HG03575 (cell line): ENCODE measurements around the gene UNC5B.

ENCODE experiments used
- ATAC-seq: cut with Tn5 transposase; IDR thresholded peaks from one replicate; pipeline ENCODE4 v1.9.1; 2021; ENCODE audit not compliant: unreplicated experiment, insufficient number of reproducible peaks, low FRiP score; ENCODE audit errors: extremely low read depth

The UNC5B gene

DNA sequence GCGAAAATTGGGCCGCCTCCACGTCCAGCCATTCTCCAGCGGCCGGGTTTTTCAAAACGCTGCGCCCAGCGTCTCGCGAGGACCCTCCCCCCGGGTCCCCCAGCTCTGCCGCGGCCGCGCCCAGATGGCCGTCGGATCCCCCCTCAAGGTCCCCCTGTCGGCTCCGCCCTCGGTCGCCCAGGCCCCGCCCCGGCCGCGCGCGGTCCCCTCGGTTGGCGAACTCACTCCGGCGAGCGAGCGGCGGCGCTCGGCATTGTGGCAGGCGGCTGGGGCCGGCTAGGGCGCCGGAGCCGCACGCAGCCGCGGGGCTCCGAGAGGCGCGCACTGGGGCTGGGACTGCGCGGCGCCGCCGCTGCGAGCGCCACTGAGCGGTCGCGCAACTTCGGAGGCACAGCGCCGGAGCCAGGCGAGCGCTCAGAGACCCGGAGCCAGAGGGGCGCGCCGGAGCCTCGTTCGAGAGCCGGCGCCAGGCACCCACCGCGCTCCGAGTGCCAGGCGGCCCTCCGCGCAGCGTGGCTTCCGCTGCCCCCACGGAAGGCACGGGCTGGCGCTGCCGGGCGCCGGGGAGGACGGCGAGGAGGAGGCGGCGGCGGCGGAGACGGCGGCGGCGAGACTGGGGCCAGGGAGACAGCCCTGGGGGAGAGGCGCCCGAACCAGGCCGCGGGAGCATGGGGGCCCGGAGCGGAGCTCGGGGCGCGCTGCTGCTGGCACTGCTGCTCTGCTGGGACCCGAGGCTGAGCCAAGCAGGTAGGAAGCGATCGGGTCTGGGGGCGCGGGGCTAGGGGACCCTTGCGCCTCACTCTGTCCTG, at the start of gene UNC5B:
Gene UNC5B (plus strand): TSS at position 253 of the 809 bp plus-strand sequence. CDS start 416 bp downstream, at position 669.
- ATAC-seq: no peak

DNA sequence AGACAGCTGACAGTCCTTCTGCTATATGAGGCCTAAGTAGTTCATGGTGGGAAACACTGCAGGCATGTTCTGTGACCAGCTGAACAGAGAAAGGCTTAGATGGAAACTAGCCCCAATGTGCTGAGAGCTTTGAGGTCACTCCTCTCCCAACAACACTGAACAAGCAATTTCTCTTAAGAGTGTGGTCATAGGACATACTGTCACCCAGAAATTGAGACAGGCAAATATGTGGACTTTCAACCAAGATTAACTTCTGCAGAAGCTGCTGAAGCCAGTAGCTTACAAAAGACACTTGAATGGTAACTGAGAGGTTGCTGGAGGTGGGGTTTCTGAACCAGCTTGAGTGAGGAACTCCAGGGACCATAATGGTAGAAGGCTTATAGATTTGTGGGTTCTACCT, 38.9 kb upstream of the UNC5B start:
- ATAC-seq: no peak

DNA sequence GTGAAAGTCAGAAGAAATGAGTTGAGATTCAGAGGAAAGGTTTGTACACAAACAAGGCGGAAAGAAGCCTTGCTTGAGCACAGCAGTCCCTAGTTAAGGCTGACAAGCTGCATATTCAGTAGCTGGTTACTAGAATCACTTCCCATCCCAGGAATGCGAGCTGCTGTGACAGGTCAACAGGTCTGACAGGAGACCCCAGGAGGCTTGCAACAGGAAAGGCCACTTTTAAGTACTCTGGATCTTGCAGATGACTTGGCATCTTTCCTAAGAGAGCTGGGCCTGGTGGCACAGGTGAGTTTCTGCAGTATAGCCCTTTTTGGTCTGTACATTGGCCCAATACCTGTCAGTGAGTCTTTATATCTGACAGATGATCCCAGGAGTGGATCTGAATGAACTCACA, 35.7 kb upstream of the UNC5B start:
- ATAC-seq: no peak

DNA sequence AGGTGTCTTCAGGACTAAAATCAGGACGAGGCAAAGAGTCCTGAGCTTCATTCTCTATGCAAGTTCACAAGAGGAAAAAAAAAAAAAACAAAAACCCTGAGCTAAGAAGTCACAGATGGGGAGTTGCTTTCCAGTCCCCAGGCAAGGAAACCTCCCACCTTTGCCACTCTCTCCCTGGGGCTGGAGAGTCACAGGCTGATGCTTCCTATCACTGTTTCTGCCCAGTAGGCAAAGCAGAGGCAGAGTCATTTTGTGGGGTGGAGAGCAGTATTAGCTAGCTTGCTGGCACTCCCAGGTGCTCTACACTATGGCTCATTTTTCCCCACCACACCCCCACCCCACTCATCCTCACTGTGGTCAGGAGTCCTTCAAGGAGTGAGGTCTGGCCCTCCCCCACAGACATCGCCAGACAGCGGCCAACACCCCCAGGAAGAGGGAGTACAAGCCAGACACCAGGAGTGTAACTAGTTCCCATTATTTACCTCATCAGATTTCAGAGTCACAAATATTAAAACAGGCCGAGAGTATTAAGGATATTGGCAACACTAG, 34.6 kb upstream of the UNC5B start:
- ATAC-seq: no peak

DNA sequence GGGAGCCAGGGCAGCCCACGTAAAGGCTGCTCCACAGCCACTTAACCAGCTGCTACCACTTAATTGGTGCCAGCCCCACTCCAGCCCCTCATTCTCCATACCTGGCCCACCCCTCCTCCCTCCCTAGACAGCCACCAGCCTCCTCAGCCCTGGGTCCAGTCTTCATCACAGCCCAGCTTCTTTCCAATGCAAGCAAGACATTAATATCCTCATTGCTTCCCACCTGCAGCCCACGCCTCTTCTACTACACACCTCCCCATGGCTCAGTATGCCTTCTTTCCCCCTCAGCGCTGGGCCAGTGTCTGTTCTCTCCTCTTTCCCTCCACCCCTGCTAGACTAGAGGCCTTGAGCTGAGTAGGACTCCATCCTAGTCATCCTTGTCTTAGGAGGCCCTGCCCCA, 33.5 kb upstream of the UNC5B start:
- no peak for ATAC-seq

DNA sequence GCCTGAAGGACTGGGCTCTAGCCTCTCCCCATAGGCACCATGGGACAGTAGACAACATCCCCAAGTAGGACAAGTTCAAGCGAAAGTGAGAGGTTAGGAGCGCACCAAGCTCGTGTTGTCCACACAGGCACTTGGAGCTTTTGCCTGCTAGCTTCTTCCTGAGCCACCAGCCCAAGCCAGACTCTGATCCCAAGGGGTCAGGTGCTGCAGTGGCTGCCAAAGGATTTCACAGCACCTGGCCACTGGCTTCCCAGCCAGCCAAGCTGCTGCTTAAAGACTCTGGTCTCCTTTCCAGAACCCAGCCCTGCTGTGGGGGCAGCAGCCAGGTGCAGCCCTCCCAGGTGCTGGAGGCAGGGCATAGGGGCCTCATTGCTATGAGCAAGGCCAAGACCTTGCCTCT, 33.0 kb upstream of the UNC5B start:
- no peak for ATAC-seq

DNA sequence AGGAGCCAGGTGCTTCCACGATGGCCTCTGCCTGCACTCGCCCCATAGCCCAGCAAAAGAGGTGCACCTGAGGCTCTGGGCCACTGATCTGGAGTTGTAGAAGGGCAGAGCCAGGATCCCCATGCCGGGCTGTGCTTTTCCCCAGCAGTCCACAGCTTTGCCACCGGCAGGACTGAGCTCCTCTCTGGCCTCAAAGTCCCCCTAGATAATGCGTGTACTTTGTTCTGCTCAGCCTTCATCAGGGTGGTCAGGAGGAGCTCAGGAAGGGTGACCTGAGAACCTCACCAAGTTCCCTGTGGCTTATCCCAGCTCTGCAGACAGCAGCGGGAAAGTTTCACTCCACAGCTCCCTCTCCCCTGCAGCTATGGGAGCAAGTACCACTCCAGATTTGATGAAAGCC, 27.9 kb upstream of the UNC5B start:
- no peak for ATAC-seq

DNA sequence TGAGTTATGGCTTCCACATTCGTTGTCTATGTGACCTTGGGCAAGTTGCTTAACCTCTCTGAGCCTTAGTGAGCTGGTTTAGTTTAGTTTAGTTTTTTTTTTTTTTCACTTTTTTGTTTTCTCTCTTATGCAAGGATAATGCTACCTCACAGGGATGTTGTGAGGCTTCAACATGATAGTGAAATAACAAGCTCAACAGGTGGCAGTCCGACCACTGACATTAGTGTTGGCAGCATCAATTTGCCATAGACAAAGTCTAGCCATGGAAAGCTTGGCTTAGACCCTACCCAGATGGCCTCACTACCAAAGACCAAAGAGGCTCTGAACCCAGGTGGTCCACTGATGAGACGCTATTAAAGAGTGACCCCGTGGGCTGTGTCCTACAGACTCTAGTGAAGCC, 27.2 kb upstream of the UNC5B start:
- ATAC-seq: no peak

DNA sequence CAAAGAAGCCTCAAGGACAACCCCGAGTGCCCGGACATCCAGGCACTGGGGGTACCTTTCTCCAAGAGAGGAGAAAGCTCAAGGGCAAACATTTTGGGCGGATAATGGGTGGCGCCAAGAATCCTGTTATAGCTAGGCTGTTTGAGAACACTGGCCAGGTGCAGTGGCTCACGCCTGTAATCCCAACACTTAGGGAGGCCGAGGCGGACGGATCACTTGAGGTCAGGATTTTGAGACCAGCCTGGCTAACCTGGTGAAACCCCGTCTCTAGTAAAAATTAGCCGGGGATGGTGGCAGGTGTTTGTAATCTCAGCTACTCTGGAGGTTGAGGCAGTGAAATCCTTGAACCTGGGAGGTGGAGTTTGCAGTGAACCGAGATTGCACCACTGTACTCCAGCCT, 25.2 kb upstream of the UNC5B start:
- no peak for ATAC-seq

DNA sequence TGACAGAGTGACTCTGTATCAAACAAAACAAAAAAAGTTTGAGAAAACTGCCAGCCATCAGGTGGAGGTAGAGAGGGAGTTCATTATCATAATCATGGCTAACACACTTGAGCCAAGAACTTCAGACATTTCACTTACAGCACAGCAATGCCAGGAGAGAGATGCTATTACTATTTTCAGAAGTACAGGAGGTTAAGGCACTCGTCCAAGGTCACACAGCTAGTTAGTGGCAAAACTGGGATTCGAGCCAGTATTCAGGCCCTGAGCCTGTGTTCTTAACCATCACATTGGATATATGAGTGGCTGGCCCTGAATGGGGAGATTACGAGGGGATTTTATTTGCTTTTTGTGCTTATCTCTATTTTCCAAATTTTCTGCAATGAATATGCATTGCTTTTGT, 24.8 kb upstream of the UNC5B start:
- ATAC-seq: no peak

DNA sequence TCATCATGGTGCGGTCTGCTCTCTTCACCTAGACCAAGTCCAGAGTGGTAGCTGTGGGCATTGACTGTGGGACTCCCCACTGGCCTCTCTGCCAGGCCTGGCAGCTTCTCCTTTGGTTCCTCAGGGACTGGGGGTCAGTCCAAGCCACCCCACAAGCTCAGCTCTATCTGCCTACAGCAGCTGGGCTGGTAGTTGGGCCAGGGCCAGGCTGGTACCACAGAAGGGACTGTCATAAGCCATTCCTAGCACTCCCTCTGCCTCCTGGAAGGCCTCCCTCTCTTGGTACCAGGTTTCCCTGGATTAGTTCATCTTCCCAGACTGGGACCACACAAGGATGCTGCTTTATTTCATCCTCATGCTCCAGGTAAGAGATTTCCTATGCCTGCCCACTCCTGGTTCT, 24.2 kb upstream of the UNC5B start:
- no peak for ATAC-seq

DNA sequence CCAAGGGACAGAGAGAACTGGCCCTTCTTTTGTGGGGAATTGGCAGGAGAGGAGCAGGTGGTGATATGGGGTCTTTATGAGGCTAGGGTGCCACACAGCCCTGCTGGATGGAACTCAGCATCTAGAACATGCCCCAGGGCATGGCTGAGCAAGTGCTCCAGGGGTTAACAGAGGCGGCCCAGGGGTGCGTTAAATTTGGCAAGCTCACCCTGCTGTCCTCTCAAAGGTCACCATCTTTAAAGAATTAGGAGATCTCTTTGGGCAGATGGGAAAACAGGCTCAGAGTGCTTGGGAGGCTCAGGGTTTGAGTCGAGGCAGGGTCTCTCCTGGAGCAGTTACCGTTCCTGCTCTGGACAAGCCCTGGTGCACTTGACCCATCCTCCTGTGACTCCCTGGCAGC, 21.4 kb upstream of the UNC5B start:
- ATAC-seq: no peak

DNA sequence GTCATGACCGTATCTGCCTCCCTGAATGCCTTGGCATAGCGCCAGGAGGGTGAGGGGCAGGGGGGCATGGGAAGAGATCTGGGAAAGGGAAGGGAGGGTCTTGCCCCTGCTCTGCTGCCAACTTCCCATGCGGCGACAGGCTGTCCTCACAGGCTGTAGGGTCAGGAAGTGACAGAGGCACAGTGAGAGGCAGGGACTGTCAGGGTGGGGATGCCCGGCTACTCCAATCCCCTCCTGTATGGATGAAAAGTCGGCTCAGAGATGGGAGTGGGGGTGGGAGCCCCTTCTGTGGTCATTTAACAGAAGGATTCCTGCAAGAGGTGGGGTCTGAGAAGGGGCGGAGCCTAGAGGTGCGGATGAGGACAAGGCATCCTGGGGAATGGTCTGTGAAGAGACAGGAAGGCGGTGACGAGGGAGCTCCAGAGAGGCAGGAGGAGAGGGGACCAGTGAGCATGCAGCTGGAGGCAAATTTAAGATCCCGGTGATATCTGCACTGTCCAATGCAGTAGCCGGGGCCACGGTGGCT, 20.8 kb upstream of the UNC5B start:
- no peak for ATAC-seq

DNA sequence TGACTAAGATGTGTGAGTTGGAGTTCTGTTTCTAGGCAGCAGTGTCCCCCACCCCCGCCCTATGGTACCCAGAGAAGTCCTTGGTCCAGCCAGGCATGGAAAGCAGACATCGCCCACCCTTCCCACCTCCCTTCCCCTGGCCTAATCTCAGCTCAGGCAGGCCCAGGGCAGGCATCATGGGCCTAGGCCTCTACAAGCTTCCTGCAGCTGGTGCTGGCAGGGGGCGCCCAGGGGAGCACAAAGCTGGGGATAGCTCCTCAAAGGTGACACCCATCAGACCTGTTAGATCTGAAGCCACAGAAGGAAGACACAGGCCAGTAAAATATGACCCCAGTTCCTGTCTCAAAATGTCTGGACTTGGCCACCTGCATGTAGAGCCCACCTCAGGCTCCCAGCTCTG, 18.9 kb upstream of the UNC5B start:
- ATAC-seq: no peak

DNA sequence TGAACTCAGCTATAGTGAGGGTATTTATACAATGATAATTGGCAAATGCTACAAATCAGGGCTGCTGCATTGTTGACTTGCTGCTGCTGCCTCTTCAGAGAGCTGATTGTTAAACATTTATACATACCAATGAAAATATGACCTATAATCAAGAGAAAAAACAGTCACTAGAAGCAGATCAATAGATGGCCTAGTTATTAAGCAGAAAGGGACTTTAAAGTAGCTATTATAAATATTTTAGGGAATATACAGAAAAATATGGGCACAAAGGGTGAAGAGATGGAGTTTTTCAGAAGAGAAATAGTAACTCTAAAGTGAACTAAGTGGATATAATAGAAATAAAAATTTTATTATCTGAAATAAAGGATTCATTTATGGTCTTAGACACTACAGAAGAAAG, 14.4 kb upstream of the UNC5B start:
- no peak for ATAC-seq

DNA sequence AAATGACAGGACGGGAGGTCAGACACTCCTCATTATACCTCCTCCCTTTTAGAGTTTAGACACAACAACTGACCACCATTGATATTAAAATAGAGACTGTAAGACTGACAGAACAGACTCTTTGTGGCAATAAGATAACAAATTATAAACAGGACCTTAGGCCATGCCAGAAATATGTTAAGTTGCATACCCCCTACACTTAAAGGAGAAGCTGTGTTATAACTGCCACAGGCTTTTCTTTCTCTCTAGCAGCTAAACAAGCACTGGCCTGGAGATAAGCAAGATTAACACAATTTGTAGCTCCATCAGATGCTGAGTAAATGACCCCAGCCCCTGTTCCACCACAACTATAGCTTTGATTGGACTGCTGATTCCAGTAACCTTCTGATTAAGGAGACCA, 10.5 kb upstream of the UNC5B start:
- no peak for ATAC-seq

DNA sequence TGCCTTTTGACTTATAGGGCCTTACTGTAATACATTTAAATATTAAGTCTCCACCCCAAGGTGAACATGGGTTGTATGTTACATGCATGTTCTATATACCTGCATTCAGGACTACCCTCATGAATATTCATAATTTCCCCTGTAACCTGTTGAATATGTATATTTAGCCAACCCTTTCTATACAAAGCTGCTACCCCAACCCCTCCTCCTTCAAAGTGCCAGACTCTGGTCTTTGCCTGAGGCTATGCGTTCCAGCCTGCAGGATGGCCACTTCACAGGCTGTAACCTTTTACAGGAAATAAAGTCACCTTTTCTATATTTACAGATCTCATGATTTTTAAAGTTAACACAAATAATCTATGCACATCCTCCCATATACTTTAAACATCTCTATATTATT, 10.1 kb upstream of the UNC5B start:
- no peak for ATAC-seq

DNA sequence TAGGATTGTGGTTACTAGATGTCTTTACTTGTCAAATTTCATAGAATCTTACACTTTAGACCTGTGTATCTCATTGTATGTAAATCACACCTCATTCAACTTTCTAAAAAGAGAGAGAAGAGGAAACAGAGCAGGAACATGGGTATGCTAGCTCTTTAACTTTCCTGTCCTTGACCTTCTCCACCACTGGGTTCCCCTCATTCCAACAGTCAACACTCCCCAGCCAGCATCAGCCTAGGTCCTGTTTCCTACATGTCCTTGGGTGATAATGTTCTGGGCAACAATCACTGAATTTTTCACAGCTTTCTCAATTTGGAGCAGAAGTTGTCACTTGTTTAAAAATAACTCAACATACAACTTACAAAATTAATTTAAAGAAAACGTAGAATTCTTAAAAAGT, 9.2 kb upstream of the UNC5B start:
- ATAC-seq: no peak

DNA sequence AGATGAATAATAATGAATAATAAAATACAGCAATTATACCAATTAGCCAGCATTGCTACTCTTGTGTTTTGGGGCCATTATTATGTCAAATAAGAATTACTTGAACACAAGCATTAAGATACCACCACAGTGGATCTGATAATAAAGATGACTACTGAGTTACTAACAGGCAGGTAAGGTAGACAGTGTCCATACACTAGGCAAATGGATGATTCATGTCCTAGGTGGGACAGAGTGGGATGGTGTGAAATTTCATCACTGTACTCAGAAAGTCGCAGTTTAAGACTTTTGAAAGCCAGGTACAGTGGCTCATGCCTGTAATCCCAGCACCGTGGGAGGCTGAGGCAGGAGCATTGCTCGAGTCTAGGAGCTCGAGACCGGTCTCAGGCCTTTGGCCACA, 8.7 kb upstream of the UNC5B start:
- no peak for ATAC-seq

DNA sequence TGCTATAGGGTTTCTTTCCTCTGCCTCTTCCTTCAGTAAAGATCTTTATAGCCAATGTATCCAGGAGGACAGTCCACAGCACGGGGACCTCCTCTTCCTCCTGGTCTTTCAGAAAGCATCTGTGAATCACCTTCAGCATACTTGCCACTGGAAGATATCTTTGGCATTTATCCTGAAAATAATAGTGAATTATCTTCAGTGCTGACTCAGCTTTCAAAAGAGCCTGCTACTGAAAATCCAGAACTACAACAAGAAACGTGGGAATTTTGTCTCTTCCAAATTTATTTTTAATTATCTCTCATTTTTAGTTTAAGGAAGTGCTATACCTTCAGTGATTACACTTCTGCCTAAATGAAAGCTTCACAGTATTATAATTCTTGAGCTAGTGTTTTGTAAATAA, 7.6 kb upstream of the UNC5B start:
- ATAC-seq: no peak

DNA sequence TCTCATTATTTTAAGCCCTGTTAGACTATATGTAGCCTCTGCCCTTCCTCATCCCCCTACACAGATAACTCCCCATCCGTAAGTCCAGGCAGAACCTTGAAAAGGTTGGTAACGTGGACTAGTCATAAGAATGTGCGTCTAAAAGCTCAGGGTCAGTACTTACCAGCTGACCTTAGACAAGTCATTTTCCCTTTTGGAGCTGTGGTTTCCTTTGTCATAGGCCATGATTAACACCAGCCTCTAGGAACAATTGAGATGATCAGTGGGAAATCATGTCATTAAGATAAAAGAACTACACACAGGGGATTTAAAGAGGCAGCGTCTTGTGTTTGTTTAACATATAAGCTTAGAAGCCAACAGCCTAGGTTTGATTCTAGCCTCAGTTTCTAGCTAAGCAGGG, 6.9 kb upstream of the UNC5B start:
- ATAC-seq: no peak
